GM10248 (cell line): ENCODE results near the gene ADGRL1.
"Not testable (repeated sequence)": the region's sequence is repeated elsewhere in the genome, so short reads cannot be mapped to it uniquely, and the experiment has no call there.

ENCODE experiments used
- CTCF ChIA-PET: fragments of 300-600 bp; sonication (Branson Sonifier 250); formaldehyde crosslinking; extraction: SDS; loops from one replicate; lab custom pipeline; 2021; ENCODE audit warnings: antibody characterized with exemption; lab: Yijun Ruan, JAX
- POLR2A ChIA-PET: fragments of 350-650 bp; sonication (Branson Sonifier 250); formaldehyde crosslinking; extraction: SDS; loops from one replicate; lab custom pipeline; 2020; ENCODE audit warnings: antibody characterized with exemption; lab: Yijun Ruan, JAX
- DNase-seq: peaks from one replicate; pipeline ENCODE4 v3.0.0; 2012; ENCODE audit errors: extremely low spot score
- TF ChIP-seq, protein P1 (sequence below): IDR thresholded peaks from 2 replicates; pipeline ENCODE4 v1.5.1; 2012; ENCODE audit warnings: mild to moderate bottlenecking, low read depth; ENCODE audit errors: extremely low read depth, missing control alignments, control extremely low read depth

Gene ADGRL1

DNA sequence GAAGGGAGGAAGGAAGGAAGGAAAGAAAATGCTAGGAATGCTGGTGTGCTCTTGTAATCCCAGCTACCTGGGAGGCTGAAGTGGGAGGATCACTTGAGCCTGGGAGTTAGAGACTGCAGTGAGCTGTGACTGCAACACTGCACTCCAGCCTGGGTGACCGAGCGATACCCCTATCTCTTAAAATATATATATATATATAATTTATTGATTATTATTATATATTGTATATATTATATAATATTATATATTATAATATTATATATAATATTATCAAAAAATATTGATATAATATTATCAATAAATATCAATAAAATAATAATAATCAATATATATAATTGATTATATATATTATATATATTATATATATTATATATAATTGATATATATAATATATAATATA is 8.6 kb upstream of the ADGRL1 start:
- ChIA-PET CTCF (no interaction called here), POLR2A (no interaction called here)
- TF ChIP-seq, protein P1, sequence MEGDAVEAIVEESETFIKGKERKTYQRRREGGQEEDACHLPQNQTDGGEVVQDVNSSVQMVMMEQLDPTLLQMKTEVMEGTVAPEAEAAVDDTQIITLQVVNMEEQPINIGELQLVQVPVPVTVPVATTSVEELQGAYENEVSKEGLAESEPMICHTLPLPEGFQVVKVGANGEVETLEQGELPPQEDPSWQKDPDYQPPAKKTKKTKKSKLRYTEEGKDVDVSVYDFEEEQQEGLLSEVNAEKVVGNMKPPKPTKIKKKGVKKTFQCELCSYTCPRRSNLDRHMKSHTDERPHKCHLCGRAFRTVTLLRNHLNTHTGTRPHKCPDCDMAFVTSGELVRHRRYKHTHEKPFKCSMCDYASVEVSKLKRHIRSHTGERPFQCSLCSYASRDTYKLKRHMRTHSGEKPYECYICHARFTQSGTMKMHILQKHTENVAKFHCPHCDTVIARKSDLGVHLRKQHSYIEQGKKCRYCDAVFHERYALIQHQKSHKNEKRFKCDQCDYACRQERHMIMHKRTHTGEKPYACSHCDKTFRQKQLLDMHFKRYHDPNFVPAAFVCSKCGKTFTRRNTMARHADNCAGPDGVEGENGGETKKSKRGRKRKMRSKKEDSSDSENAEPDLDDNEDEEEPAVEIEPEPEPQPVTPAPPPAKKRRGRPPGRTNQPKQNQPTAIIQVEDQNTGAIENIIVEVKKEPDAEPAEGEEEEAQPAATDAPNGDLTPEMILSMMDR = no peak
- no peak for DNase-seq

DNA sequence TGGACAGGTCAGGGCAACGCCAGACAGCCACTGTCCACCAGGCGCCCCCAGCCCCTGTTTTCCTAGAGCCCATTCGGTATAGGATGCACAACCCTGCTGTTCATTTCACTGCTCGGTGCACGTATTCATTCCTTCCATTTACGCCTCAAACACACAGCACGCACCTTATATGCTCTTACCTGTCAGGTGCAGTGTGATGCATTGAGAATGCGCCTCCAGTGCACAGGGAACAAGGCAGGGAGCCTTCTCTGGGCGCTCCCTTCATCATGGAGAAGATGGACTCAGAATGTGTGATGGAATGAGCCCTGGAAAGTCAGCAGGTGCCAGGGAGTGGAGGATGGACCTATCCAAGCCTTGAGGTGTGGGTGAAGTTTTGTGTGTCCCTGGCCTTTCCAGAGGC is 4.2 kb upstream of the ADGRL1 start:
- DNase-seq, CTCF ChIA-PET, POLR2A ChIA-PET: not testable (repeated sequence)

DNA sequence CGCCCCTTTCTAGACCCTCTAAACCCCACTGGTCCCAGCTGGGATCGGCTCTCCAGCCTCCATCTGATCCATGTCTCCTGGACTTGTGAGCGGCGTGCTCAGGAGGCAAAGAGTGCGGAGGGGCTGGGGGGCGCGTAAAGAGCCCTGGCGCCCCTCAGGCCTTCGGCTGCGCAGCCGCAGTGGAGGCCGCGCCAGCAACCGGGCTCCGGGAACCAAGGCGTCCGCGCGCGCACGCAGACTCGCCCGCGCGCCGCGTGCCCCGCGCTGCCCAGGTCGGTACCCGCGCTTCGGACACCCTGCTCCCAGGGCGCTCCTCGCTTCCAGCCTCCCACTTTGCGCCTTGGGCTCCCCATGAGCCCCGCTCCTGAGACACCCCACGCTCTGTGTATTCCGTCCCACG is 3.4 kb upstream of the ADGRL1 start:
- DNase-seq, CTCF ChIA-PET, POLR2A ChIA-PET: not testable (repeated sequence)

DNA sequence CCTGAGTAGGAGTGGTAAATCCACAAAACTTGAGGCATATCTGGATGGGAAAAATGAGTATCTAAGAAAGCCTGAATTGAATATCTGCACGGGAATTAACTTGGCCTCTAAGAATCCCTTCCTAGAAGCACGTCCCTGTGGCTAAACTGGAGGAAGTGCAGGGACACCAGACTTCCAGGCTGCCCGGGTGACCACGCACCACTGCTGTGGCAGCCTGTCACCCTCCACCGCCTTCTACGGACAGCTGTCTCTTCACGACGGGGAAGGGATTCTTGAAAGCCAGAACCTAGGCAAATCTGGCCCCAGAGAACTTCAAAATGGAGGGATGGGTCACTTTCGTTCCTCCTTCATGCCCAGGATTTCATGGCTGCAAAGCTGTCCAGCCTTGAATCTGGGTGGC is 2.5 kb upstream of the ADGRL1 start:
- CTCF ChIA-PET, POLR2A ChIA-PET, DNase-seq: not testable (repeated sequence)

DNA sequence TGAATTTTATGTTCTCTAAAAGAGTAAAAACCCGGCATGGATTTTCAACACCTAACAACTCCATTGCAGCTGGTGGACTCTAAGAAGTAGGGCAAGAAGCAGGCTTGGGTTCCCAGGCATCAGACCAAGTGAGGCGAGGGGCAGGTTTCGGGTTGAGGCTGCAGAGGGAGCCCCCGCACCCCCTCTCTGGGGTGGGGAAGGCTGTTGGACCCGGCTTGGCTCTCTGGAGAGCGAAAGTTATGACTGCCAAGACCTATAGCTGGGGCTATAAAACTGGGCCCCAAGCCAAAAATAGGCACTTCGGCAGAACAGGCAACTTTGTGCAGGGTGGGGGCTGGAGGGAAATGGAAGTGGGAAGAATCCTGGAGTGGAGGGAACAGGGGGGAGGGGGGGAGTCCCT is 1.8 kb upstream of the ADGRL1 start:
- CTCF ChIA-PET, POLR2A ChIA-PET, DNase-seq: not testable (repeated sequence)

DNA sequence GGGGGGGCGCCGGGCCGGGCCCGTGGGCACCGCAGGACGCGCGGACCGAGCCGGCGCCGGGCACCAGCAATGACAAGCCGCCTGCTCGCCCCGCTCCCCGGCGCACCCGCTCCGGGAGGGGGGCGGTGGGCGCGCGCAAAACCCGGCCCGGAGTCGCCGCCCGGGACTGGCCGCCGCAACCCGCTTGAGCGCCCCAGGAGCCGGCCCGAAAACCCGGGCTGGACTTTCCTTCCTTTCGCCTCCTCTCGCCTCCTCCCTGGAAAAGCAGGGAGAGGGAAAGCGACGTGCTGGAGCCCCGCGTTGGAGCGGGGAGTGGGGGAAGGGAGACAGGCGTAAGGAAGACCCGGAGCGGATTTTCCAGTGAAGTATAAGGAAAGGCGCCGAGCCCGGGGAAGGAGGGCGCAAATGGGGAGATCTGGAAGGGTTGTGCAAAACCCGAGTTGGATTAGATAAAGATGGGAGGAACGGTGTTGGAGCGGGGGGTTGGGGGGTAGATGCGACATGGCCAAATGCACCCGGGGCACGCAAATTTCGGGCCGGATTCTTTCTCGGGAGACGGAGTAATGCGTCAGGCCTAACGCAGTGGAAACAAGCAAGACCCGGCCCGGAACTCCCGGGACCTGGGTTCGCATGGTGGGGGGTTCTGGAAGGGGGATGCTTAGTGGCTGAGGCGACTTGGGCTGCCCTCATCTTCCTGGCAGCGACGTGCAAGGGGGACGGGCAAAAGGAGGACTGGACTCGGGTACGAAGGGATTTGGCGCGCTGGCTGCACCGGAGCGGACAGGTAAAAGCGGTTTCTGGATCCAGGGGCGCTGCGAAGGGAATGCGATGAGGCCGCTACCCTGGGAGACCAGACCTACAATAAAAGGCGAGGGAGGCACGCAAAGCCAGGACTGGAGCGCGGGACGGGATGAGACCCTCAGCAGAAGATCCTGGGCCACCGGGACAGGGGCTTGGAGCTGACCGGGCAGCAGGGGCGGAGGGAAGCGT is 1.1 kb upstream of the ADGRL1 start:
- POLR2A ChIA-PET, CTCF ChIA-PET: not testable (repeated sequence)

DNA sequence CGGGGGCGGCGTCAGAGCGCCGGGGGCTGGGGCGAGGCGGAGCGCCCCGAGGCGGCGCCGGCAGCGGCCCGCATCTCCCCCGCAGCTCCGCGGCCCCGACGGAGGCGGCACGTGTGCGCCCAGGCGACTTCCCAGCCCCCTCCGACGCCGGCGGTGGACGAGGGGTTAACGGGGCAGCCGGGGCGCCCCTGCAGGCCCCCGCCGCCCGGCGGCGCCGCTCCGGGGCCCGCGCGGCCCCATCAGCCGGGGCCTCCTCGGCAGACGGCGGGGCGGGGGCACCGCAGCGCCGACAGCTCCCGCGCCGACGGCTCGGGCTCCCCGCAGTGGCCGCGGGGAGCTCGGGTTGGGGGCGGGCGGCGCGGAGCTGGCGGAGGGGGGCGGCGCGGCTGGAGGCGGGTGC is 339 bp upstream of the ADGRL1 start:
- CTCF ChIA-PET, POLR2A ChIA-PET, DNase-seq: not testable (repeated sequence)

More for the DNA sequence above, 1.1 kb upstream of the ADGRL1 start:
- DNase-seq = peak; percentile 64

DNA sequence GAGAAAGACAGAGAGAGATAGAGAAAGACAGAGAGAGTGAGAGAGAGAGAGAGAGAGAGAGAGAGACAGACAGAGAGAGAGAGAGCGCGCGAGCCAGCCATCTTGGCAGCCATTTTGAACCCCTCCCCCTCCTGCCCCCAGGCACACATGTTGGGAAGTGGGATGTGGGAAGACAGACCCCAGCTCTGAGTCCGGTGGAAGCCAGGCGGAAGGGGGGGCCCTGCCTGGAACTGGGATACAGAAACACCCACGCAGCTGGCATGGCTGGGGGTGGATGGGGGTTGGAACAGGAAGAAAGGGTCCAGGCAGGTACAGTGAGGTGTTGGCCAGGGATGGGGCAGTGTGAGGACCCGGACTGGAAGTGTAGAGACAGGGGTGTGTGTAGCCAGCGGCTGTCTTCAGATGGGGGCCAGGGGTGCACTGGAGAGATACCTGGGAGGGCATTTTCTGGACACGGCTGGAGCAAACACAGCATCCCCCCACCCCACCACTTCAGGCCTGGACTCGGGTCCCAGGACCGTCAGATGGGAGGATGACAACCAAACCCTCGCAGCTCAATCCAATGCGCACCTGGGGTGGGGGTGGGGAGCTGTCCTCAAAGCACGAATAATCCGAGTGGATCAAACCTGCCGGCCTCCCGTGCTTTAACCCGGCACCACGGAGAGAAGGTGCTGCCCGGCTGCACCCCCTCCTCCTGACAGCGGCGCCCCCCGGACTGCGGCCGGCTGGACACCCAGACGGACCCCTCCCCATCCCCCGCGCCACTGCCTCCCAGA is 1.1 kb downstream of the ADGRL1 start:
- CTCF ChIA-PET, POLR2A ChIA-PET, DNase-seq: not testable (repeated sequence)

DNA sequence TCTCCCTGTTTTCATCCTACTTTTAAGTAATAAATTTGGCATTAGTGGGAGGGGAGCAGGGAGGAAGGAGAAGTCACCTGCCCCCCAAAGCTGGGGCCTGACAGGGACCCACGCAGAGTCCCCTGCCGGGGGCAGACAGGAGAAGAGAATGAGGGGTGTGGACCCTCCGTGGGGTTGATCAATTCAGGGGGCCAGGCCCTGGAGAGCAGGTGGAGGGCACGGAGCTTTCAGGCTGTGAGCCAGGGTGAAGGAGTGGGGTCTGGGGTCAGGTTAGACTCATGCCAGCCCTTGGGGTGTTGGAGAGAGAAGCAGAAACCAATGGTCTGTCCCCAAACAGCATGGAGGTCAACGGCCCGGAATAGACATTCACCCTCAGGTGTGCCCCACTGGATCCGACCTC is 1.8 kb downstream of the ADGRL1 start:
- POLR2A ChIA-PET, CTCF ChIA-PET, DNase-seq: not testable (repeated sequence)

DNA sequence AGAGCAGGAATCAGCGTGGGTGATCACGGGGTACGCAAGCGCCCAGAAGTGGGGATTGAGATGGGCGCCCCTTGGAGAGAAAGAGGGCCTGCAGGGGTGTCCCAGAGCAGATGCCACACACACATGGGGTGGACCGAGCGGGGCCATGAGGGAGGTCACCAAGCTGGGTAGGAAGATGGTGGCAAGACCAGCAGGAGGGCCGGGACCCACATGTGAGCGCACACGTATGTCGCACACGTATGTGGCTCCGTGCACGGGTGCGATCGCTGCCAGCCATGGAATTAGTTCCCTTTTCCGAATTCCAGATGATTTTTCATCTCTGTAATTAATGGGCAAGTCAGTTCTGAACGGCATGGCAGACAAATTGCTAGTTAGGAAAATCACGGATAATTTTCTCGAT is 2.2 kb downstream of the ADGRL1 start:
- POLR2A ChIA-PET, CTCF ChIA-PET, DNase-seq: not testable (repeated sequence)

DNA sequence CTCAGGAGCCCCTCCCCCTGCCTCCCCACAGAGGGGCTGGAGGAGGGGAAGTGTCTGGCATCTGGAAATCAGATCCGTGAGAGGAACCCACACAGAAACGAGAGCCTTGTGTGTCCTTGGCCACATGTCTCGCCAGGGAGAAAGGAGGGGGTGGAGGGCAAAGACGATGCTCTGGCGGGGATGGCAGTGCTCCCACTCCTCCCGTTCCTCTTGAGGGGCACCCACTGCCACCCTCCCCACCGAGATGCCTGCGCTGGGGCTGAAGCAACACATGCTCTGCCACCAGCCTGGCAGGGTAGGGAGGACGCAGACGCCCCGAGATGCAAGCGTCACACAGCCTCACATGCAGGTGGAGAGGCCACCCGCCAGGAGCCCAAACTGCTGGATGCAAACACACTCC is 2.8 kb downstream of the ADGRL1 start:
- CTCF ChIA-PET = interaction anchor here (1.5 kb wide), 1 partner anchor 145 kb away, joined by 7 read pairs; no protein-coding TSS in a partner anchor
- no peak for DNase-seq
- POLR2A ChIA-PET = no interaction called here
- TF ChIP-seq, protein P1 = no peak

DNA sequence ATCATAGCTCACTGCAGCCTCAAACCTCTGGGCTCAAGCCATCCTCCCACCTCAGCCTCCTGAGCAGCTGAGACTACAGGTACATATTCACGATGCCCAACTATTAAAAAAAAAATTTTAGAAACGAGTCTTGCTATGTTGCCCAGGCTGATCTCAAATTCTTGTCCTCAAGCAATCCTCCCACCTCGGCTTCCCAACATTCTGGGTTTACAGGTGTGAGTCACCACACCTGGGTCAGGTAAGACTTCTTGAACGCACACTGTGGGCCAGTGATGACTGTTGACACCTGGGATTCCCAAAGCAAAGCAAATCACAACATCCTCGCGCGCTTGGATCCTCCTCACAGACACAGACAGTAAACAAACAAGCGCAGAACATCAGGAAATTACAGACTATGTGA is 4.5 kb downstream of the ADGRL1 start:
- POLR2A ChIA-PET, DNase-seq: not testable (repeated sequence)
- CTCF ChIA-PET = interaction anchor here (0.7 kb wide), 1 partner anchor 147 kb away, joined by 3 read pairs; no protein-coding TSS in a partner anchor
